ENCODE measurements around the gene SUCO. TPM values are rescaled to one million over a fixed set of nuclear protein-coding genes. Genes with fewer than 3 reads are reported as not detected.
A peak's percentile ranks its signal among the peaks of the same experiment; 100 is the strongest.

The SUCO gene
- total and polyA plus RNA-seq, 2 of the 4 experiments (the other 2 are of a cell fraction), result 11.4 to 21.5 TPM

DNA sequence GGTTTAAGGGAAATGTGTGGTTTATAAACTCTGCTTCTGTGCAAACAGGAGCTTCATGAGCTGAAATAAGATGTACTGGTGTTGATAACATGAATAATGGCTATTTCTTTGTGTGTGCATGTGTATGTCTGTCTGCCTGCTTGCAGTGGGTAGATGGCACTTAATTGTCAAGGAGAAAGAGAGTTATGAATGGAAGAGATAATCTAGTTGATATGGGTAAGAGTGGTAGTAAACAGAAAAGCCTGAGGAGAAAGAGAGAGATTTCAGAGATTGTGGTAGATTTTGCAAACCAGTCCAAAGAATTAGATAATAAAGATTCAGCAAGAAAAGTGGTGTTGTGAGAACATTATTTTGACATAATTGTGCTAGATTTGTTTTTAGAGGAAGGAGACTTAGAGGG, 7.7 kb downstream of the SUCO start:
- H3K23ac ChIP-seq (ENCODE audit: low read depth, low read length), result peak overlapping the region; percentile 59; the same call in 1 of the 2 replicates
- dilution Hi-C loops (cut with HindIII; ENCODE audit: low sequenced_read_pairs, unreplicated experiment), result no loop called here
- no peak overlapping the region for H3K4me2 ChIP-seq (ENCODE audit: low read depth, low read length)
- H3K56ac ChIP-seq (ENCODE audit: extremely low read depth, insufficient read depth, low read length), result no peak overlapping the region
- POLR2A ChIA-PET (ENCODE audit: unreplicated experiment), result interaction anchor here (0.7 kb wide), 1 partner anchor 18 kb away, joined by 4 read pairs; no protein-coding TSS in a partner anchor
- H4K8ac ChIP-seq (ENCODE audit: low read depth in 2 of 2, low read length in 2 of 2), result 0 out of 4 replicates have a peak overlapping the region, but pooled peaks of 1 of the 2 experiments have one; percentile 9
- no peak overlapping the region for H4K91ac ChIP-seq (ENCODE audit: insufficient read depth, low read depth, low read length)
- in situ Hi-C loops (cut with MboI; ENCODE audit: low sequenced_read_pairs), result no loop called here
- H3K4me3 ChIP-seq (ENCODE audit: insufficient read depth, low read depth, low read length), result no peak overlapping the region
- no peak overlapping the region for H2BK20ac ChIP-seq (ENCODE audit: low read depth, low read length)
- H4K20me1 ChIP-seq (ENCODE audit: insufficient read depth, low read length), result peaks cover 51% of the 10 kb centered on the region; the same call in 1 of the 2 replicates
- H3K9ac ChIP-seq (ENCODE audit: low read depth, low read length), result no peak overlapping the region
- H3K14ac ChIP-seq (replicated peaks; ENCODE audit: low read depth, low read length), result no peak overlapping the region
- H3K4ac ChIP-seq (ENCODE audit: low read depth, low read length), result no peak overlapping the region
- intact Hi-C loops (cut with micrococcal nuclease), result no loop called here
- BruUV-seq (replicated peaks), result no TSS peak
- H3K4me1 ChIP-seq (ENCODE audit: control insufficient read depth, insufficient read depth, low read length), result peaks cover 2% of the 10 kb centered on the region
- no peak for ATAC-seq (ENCODE audit: low read depth)
- CTCF ChIA-PET, result no interaction called here
- TF ChIP-seq, protein P1, sequence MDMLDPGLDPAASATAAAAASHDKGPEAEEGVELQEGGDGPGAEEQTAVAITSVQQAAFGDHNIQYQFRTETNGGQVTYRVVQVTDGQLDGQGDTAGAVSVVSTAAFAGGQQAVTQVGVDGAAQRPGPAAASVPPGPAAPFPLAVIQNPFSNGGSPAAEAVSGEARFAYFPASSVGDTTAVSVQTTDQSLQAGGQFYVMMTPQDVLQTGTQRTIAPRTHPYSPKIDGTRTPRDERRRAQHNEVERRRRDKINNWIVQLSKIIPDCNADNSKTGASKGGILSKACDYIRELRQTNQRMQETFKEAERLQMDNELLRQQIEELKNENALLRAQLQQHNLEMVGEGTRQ (IDR thresholded peaks at IDR 0.05; ENCODE audit: low read depth, low read length), result no peak
- no peak for TF ChIP-seq RAD21 (IDR thresholded peaks at IDR 0.05; ENCODE audit: low read length)
- no peak for TF ChIP-seq BHLHE40 (IDR thresholded peaks at IDR 0.05; ENCODE audit: low read depth, low read length)
- H3K36me3 ChIP-seq (ENCODE audit: control insufficient read depth, insufficient read depth, low read length), result no peaks in the 10 kb centered on the region
- no peak overlapping the region for H3K27ac ChIP-seq (ENCODE audit: insufficient read depth, low read length)
- no peak overlapping the region for H2AK9ac ChIP-seq (replicated peaks; ENCODE audit: low read depth, low read length, poor library complexity)
- no peak overlapping the region for H2AK5ac ChIP-seq (ENCODE audit: low read depth, low read length)
- no peak overlapping the region for H2BK15ac ChIP-seq (ENCODE audit: low read depth, low read length)
- no peaks in the 10 kb centered on the region for H3K27me3 ChIP-seq (ENCODE audit: control insufficient read depth, insufficient read depth, low read length)
- no peak overlapping the region for H2AFZ ChIP-seq (replicated peaks; ENCODE audit: low read length, poor library complexity)
- peaks cover 7% of the 10 kb centered on the region for H3K9me1 ChIP-seq (ENCODE audit: insufficient read depth, low read length)
- H3K9me3 ChIP-seq (ENCODE audit: control insufficient read depth, insufficient read depth, low read length), result no peaks in the 10 kb centered on the region
- no peak overlapping the region for H2BK5ac ChIP-seq (ENCODE audit: low read depth, low read length, poor library complexity, severe bottlenecking)
- no peak overlapping the region for H2BK120ac ChIP-seq (ENCODE audit: low read depth, low read length)
- H3K18ac ChIP-seq (ENCODE audit: low read depth, low read length), result no peak overlapping the region
- no peak overlapping the region for H4K5ac ChIP-seq (ENCODE audit: low read depth, low read length)
- peaks cover 12 to 64% of the 10 kb centered on the region in 2 experiments for H3K79me1 ChIP-seq (ENCODE audit: low read depth in 1 of 2, low read length in 2 of 2)
- DNase-seq, result no peak

All from IMR-90 (cell line).